Measurements from ENCODE around the gene CYYR1.

DNA sequence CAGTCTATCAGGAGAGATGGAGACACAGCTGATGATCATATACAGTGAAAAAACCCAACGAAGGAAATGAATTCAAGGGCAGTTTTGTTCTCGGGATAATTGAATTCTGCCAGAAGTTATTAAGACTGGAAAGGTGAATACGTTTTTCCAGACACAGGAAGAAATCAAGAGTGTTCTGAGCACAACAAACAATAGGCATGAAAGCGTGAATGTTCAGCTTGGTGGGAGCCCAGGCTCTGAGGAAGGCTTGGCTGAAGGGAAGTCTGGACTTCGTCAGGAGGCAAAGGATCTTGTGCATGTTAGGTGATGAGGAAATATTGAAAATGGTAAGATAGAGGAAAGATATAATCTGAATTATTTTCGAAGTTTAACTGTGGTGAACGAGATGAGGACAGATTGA is 50.4 kb downstream of the CYYR1 start:
- no peak for TF ChIP-seq POLR2A (IDR thresholded peaks at IDR 0.05)
- TF ChIP-seq, protein P1, sequence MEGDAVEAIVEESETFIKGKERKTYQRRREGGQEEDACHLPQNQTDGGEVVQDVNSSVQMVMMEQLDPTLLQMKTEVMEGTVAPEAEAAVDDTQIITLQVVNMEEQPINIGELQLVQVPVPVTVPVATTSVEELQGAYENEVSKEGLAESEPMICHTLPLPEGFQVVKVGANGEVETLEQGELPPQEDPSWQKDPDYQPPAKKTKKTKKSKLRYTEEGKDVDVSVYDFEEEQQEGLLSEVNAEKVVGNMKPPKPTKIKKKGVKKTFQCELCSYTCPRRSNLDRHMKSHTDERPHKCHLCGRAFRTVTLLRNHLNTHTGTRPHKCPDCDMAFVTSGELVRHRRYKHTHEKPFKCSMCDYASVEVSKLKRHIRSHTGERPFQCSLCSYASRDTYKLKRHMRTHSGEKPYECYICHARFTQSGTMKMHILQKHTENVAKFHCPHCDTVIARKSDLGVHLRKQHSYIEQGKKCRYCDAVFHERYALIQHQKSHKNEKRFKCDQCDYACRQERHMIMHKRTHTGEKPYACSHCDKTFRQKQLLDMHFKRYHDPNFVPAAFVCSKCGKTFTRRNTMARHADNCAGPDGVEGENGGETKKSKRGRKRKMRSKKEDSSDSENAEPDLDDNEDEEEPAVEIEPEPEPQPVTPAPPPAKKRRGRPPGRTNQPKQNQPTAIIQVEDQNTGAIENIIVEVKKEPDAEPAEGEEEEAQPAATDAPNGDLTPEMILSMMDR (IDR thresholded peaks at IDR 0.05), result no peak
